ENCODE results near the gene CRB1.
"Not testable (repeated sequence)": the region's sequence is repeated elsewhere in the genome, so short reads cannot be mapped to it uniquely, and the experiment has no call there.

The CRB1 gene

GRCh38 chr1:197471248-197471985 is 203.4 kb downstream of the CRB1 start:
- DNase-seq (ENCODE audit: low read depth) = peak; percentile 6
- no peak overlapping the region for H3K4me3 ChIP-seq (ENCODE audit: low read depth, low read length)
- no peak for TF ChIP-seq CTCF (IDR thresholded peaks at IDR 0.05; ENCODE audit: low read depth, low read length, missing control alignments)
- in situ Hi-C loops (cut with HindIII; ENCODE audit: low sequenced_read_pairs) = no loop called here

- DNase-seq (ENCODE audit: low read depth) = no peak
- no peak overlapping the region for H3K4me3 ChIP-seq (ENCODE audit: low read depth, low read length)
- in situ Hi-C loops (cut with HindIII; ENCODE audit: low sequenced_read_pairs) = no loop called here
- TF ChIP-seq CTCF (IDR thresholded peaks at IDR 0.05; ENCODE audit: low read depth, low read length, missing control alignments) = no peak
Observed at GRCh38 chr1:197472141-197472540, 204.1 kb downstream of the CRB1 start.

- TF ChIP-seq CTCF (IDR thresholded peaks at IDR 0.05; ENCODE audit: low read depth, low read length, missing control alignments) = no peak
- DNase-seq (ENCODE audit: low read depth) = no peak
- no peak overlapping the region for H3K4me3 ChIP-seq (ENCODE audit: low read depth, low read length)
- in situ Hi-C loops (cut with HindIII; ENCODE audit: low sequenced_read_pairs) = no loop called here
Observed at GRCh38 chr1:197480446-197480845, 212.4 kb downstream of the CRB1 start.

GRCh38 chr1:197481101-197481500 is 213.0 kb downstream of the CRB1 start:
- DNase-seq (ENCODE audit: low read depth) = no peak
- in situ Hi-C loops (cut with HindIII; ENCODE audit: low sequenced_read_pairs) = no loop called here
- no peak overlapping the region for H3K4me3 ChIP-seq (ENCODE audit: low read depth, low read length)
- no peak for TF ChIP-seq CTCF (IDR thresholded peaks at IDR 0.05; ENCODE audit: low read depth, low read length, missing control alignments)

- no peak for TF ChIP-seq CTCF (IDR thresholded peaks at IDR 0.05; ENCODE audit: low read depth, low read length, missing control alignments)
- in situ Hi-C loops (cut with HindIII; ENCODE audit: low sequenced_read_pairs) = no loop called here
- no peak for DNase-seq (ENCODE audit: low read depth)
- H3K4me3 ChIP-seq (ENCODE audit: low read depth, low read length) = no peak overlapping the region
Observed at GRCh38 chr1:197485790-197486189, 217.7 kb downstream of the CRB1 start.

- in situ Hi-C loops (cut with HindIII; ENCODE audit: low sequenced_read_pairs) = no loop called here
- DNase-seq (ENCODE audit: low read depth) = no peak
- no peak for TF ChIP-seq CTCF (IDR thresholded peaks at IDR 0.05; ENCODE audit: low read depth, low read length, missing control alignments)
Observed at GRCh38 chr1:197486946-197487345, 218.9 kb downstream of the CRB1 start.

GRCh38 chr1:197491505-197491904 is 223.5 kb downstream of the CRB1 start:
- in situ Hi-C loops (cut with HindIII; ENCODE audit: low sequenced_read_pairs); DNase-seq (ENCODE audit: low read depth); H3K4me3 ChIP-seq (ENCODE audit: low read depth, low read length): not testable (repeated sequence)

More at GRCh38 chr1:197486946-197487345, 218.9 kb downstream of the CRB1 start:
- no peak overlapping the region for H3K4me3 ChIP-seq (ENCODE audit: low read depth, low read length)

All from astrocyte of the cerebellum (primary cell).